Ishikawa (cell line): ENCODE measurements around the gene GLRA1.

ENCODE experiments used
- CEBPB ChIP-seq: IDR thresholded peaks from 2 replicates; pipeline ENCODE4 v1.6.1; 2012
- EP300 ChIP-seq: IDR thresholded peaks from 2 replicates; pipeline ENCODE4 v1.6.1; 2012; ENCODE audit warnings: borderline replicate concordance
- FOXM1 ChIP-seq: IDR thresholded peaks from 2 replicates; pipeline ENCODE4 v1.6.1; 2012; ENCODE audit warnings: low read depth, borderline replicate concordance
- NFIC ChIP-seq: IDR thresholded peaks from 2 replicates; pipeline ENCODE4 v1.6.1; 2012
- RAD21 ChIP-seq: IDR thresholded peaks from 2 replicates; pipeline ENCODE4 v1.6.1; 2012; ENCODE audit warnings: low read depth
- TAF1 ChIP-seq: IDR thresholded peaks from 2 replicates; pipeline ENCODE4 v1.6.1; 2012; ENCODE audit warnings: low read depth, mild to moderate bottlenecking
- TCF12 ChIP-seq: IDR thresholded peaks from 2 replicates; pipeline ENCODE4 v1.6.1; 2012; ENCODE audit warnings: low read depth
- TEAD4 ChIP-seq: IDR thresholded peaks from 2 replicates; pipeline ENCODE4 v1.6.1; 2012
- YY1 ChIP-seq: IDR thresholded peaks from 2 replicates; pipeline ENCODE4 v1.6.1; 2012; ENCODE audit warnings: low read depth
- TF ChIP-seq, protein P1 (sequence below): IDR thresholded peaks from 2 replicates; pipeline ENCODE4 v1.6.1; 2012
- TF ChIP-seq, protein P2 (sequence below): IDR thresholded peaks from 2 replicates; pipeline ENCODE4 v1.6.1; 2012; ENCODE audit warnings: low read depth, mild to moderate bottlenecking

DNA sequence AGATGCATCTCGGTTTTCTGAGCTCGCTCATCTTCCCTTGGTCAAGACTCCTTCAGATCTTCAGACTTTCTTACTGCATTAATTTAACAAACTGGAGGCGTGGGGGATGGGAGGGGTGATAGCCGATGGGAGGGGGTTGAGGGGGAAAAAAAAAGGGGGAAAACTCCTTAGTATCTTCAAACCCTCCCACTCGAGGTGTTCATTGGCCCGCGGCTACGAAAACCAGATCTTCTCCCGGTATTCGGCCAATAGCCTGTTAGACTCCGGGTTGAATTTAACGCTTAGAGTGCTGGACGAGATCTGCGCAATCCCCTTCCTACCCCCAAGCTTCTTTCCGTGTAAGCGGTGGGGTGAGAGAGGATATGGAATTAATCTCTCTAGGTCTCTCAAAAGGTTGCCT is 689 bp upstream of the GLRA1 start:
- TF ChIP-seq TCF12 (no peak), RAD21 (no peak), CEBPB (no peak), TAF1 (no peak), EP300 (no peak), TEAD4 (no peak), FOXM1 (no peak), NFIC (no peak), YY1 (no peak)
- TF ChIP-seq, protein P1, sequence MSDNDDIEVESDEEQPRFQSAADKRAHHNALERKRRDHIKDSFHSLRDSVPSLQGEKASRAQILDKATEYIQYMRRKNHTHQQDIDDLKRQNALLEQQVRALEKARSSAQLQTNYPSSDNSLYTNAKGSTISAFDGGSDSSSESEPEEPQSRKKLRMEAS, result no peak
- TF ChIP-seq, protein P2, sequence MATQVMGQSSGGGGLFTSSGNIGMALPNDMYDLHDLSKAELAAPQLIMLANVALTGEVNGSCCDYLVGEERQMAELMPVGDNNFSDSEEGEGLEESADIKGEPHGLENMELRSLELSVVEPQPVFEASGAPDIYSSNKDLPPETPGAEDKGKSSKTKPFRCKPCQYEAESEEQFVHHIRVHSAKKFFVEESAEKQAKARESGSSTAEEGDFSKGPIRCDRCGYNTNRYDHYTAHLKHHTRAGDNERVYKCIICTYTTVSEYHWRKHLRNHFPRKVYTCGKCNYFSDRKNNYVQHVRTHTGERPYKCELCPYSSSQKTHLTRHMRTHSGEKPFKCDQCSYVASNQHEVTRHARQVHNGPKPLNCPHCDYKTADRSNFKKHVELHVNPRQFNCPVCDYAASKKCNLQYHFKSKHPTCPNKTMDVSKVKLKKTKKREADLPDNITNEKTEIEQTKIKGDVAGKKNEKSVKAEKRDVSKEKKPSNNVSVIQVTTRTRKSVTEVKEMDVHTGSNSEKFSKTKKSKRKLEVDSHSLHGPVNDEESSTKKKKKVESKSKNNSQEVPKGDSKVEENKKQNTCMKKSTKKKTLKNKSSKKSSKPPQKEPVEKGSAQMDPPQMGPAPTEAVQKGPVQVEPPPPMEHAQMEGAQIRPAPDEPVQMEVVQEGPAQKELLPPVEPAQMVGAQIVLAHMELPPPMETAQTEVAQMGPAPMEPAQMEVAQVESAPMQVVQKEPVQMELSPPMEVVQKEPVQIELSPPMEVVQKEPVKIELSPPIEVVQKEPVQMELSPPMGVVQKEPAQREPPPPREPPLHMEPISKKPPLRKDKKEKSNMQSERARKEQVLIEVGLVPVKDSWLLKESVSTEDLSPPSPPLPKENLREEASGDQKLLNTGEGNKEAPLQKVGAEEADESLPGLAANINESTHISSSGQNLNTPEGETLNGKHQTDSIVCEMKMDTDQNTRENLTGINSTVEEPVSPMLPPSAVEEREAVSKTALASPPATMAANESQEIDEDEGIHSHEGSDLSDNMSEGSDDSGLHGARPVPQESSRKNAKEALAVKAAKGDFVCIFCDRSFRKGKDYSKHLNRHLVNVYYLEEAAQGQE, result no peak
